Right kidney (tissue), 1 donor: ENCODE results near the gene KIRREL1.

Experiments used
- DNase-seq: peaks from one replicate; pipeline ENCODE4 v3.0.0-alpha.2; 2016

KIRREL1 gene

DNA sequence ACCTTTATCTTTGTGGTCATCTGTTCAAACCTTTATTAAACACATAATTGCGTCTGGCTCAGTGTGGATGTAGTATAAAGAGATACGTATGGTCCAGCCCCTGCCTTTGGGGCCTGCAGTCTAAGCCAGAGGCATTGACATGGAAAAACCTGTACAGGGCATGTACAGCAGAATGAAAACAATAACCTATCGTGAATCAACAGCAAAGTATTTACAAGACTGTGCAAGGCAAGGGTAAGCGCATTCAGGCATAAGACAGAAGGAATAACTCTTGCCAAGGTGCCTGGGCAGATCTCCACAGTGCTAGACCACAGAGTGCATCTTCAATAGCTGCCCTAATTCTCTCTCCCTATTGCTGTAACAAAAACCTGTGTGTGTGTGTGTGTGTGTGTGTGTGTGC is 35.5 kb downstream of the KIRREL1 start:
- no peak for DNase-seq

GRCh38 chr1:158035014-158035413 is 41.6 kb downstream of the KIRREL1 start:
- DNase-seq, result no peak

DNA sequence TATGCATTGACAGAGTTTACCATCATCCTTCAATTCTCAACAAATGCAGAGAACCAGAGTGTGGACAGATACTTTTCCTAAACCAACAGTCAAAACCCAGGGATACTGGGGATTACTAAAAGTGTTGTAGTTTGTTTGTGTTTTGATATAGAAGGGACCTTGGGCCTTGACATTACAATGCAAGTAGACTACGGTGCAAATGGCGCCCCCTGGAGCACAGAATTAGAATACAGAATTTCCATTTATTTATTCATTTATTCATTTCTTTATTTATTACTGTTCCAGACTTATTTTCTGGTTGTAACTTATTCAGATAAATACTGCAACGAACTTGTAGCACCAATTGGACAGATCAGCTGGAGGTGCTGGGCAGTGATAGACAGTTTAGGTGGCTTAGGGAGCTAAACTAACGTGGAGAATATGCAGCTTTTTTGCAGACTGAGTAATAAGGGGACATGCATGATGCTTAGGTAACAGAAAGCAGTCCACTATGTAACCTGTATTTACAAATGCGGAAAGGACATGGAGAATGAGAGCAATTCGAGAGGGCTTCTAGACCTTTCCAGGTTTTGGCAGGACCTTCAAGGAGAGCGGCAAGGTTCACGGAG is 42.6 kb downstream of the KIRREL1 start:
- DNase-seq, result no peak

GRCh38 chr1:158037008-158037865 is 43.8 kb downstream of the KIRREL1 start:
- DNase-seq, result no peak

GRCh38 chr1:158037866-158038359 is 44.5 kb downstream of the KIRREL1 start:
- no peak for DNase-seq

- no peak for DNase-seq
Observed at GRCh38 chr1:158038793-158039192, 45.3 kb downstream of the KIRREL1 start.

DNA sequence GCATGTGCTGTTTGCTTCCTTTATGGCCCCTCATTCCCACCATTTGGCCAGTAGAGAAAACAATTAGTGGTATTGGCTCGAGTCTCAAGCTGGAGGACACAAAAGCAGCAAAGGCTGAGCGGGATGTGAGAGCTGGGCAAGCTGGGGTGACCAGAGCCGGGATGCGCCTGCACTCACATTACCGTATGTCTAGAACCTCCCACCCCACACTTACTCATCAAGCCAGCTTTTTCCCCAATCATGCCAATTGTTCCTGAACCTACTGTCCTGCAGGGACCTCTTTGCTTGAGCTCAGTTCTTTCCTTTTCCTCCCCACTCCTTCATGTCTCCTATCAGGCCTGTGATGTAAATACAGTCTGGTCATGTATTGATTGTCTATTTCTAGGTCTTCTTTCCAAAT is 45.9 kb downstream of the KIRREL1 start:
- no peak for DNase-seq

DNA sequence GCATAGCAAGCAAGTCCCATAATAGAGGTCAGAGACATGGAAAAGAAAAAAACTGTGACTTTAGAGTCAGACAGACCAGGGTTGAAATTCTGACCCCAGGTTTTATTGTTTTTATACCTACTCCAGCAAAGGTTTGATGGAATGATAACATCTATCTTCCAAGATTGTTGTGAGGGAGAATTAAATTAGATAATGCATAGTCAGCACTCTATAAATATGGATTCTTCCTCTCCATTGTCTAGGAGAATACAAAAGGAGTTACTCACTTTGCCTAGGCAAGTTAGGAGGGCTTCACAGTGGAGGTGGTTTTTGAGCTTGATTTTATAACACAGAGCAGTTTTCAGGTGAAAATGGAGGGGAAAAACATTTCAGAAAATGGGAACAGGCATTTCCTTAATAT is 46.9 kb downstream of the KIRREL1 start:
- DNase-seq, result no peak

DNA sequence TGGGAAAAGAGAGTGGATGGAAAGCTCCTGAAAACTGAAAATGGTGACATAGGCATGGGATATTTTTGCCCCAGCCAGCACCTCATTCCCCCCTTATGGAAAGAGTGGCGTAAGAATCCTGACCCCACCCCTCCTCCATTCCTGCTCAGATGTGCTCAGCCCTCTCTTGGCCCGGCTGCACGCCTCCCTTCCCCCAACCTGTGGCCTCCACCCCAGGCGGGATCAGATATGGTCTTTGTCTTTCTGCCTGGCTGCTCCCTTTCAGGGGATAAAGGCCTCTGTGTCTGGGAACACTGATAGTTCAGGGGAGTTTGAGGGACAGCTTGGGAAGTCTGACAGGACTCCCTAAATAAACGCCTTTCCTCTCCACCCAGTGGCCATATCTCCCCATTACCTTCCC is 49.8 kb downstream of the KIRREL1 start:
- DNase-seq, result no peak

- DNase-seq, result no peak
Observed at GRCh38 chr1:158045639-158046038, 52.2 kb downstream of the KIRREL1 start.

DNA sequence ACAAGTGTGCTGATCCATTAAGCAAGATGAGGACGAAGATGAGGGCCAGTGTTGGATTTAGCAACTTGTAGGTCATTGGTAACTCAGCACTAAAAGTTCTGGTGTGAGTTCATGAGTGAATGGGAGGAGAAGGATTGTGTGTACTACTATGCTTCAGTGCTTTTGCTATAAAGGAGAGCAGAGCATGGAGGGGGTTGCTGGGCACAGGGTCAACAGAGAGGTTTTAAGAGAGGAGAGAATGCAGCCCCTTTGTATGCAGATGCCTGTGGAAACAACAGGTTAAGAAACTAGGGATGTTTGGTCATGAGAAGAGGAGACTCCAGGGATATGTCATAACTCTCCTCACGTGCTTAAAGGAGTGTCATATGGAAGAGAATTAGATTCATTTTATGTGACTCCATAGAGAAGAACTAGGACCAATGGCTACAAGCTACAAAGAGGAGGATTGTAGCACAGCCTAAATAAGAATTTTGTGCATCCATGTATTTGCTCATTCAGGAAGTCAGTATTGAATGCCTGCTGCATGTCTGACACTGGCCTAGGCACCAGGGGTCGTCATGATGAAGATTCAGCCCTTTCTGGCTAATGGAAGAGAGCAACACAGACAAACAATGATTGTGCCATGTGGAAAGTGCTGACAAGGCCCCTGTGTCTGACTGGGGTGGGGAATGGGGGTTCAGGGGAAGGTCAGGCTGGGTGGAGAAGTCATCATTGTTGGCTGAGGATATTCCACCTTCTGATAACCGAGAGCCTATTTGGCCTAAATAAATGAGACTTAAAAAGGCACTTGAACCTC is 53.5 kb downstream of the KIRREL1 start:
- no peak for DNase-seq

- DNase-seq, result no peak
Observed at GRCh38 chr1:158048371-158049067, 55.1 kb downstream of the KIRREL1 start.

GRCh38 chr1:158049853-158050252 is 56.4 kb downstream of the KIRREL1 start:
- no peak for DNase-seq

DNA sequence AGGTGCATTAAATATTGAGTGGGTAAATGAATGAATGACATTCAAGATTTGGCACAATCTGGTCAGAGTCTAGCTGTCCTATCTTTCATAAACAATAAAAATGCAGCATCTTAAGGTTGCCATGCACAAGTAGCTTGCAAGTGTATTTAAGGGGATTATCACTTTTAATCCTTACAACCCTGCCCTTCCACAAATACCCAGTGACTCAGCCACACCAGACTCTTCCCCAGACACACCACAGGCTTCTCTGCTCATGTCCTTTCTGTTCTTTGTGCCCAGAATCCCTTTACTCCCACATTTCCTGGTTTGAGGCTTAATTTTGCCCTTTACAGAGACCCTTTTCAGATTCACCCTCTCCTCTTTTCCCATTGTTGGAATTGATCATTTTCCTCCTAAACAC is 59.8 kb downstream of the KIRREL1 start:
- DNase-seq, result no peak

DNA sequence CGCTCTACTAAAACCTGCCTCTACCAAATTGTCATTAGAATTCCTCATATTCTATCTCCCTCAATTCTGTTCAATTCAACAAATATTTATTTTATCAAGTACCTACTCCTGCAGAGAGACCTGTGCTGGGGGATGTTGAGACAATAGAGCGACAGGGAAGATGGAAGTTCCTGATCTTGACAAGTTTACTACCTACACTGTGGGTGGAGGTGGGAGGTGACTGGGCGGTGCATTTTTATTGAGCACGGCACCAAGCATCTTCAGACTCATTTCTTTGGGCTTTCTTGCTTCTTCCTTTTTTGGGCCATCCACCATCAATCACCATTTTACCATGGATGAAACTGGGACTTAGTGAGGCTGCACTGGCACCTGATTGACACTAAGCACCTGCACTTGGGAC is 61.3 kb downstream of the KIRREL1 start:
- no peak for DNase-seq

DNA sequence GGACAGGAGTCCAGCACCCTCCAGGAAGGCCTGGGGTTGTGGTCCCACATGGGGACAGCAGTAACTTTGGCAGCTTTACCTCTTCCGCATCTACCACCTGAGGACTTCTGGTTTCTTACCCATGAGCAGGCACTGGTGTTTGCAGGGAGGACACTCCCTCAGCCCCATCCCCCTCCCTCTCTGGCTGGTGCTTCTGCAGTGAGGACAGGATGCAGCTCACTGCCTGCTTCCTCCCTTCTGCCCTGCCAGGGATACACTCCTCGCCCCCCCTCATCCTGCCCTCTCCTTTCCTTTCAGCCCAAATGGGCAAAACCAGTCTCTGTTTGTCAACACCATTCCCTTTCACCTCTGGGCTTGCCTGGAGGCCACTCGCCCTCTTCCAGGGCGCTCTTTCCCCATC is 62.4 kb downstream of the KIRREL1 start:
- DNase-seq, result no peak

DNA sequence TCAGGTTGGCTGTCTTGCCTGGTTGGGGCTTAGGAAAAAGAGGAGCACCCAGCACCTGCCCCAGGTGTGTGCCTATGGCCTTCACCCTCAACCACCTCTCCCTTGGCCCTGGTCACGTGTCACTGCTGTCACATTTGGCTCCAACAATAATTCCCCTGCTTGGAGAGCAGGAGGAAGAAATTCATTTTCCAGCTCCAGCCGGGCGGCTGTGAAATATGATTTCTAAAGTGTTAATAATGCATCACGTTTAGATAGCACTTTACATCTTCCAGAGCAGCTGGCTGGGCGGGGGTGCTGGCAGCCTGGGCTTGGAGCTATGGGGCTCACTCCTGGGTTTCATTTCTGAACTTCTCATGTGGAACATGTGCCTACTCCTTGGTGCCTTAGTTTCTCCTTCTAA is 63.1 kb downstream of the KIRREL1 start:
- DNase-seq, result no peak

GRCh38 chr1:158058237-158058985 is 65.0 kb downstream of the KIRREL1 start:
- DNase-seq, result no peak

- no peak for DNase-seq
Observed at GRCh38 chr1:158059984-158060383, 66.5 kb downstream of the KIRREL1 start.

- no peak for DNase-seq
Observed at GRCh38 chr1:158062174-158062573, 68.7 kb downstream of the KIRREL1 start.

GRCh38 chr1:158067662-158068061 is 74.2 kb downstream of the KIRREL1 start:
- no peak for DNase-seq

- DNase-seq, result no peak
Observed at GRCh38 chr1:158068918-158069317, 75.5 kb downstream of the KIRREL1 start.
